GM18907 (cell line): ENCODE data around the gene KRTAP5-2.

Experiments
- ATAC-seq: cut with Tn5 transposase; IDR thresholded peaks from one replicate; pipeline ENCODE4 v1.9.1; 2021; ENCODE audit warnings: mild to moderate bottlenecking, moderate library complexity; ENCODE audit not compliant: unreplicated experiment

The KRTAP5-2 gene

DNA sequence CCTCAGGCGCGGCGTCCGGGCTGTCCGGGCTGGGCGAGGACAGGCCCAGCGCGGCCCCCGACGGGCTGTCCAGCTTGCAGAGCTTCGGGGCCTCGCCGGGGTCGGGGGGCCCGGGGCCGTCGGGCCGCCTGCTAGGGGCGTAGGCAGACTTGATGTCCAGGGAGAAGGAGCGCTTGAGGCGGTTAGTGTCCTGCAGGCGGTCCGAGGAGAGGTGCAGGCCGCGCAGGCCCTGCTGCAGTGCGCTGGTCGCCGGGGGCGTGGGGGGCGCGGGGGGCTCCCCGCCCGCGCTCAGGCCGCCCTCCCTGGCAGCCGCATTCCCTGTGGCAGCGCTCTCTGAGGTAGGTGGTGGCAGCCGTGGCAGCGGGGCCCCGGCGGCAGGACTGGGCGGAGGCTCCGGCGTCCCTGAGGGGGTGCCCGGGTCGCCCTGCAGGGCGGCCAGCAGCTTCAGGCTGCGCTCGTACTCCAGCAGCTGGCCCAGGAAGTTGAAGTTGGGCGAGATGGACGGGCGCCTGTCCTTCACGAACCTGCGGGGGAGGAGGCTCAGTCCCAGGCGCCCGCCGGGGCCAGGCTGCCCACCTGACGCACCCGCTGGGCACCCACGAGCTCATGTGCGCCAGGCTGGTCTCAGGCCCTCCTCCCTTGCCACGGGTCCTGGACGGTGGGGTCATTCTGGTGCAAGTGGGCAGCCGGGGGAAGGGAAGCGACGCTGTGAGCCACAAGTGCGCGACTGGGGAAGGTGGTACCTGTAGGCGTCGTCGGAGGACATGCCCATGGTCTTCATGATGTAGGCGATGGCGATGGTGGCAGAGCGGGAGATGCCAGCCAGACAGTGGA, 40.8 kb downstream of the KRTAP5-2 start:
- no peak for ATAC-seq

- no peak for ATAC-seq
These were observed 41.7 kb downstream of the KRTAP5-2 start for GRCh38 chr11:1556278-1556902.

- no peak for ATAC-seq
These were observed 42.4 kb downstream of the KRTAP5-2 start for GRCh38 chr11:1555713-1556153.

DNA sequence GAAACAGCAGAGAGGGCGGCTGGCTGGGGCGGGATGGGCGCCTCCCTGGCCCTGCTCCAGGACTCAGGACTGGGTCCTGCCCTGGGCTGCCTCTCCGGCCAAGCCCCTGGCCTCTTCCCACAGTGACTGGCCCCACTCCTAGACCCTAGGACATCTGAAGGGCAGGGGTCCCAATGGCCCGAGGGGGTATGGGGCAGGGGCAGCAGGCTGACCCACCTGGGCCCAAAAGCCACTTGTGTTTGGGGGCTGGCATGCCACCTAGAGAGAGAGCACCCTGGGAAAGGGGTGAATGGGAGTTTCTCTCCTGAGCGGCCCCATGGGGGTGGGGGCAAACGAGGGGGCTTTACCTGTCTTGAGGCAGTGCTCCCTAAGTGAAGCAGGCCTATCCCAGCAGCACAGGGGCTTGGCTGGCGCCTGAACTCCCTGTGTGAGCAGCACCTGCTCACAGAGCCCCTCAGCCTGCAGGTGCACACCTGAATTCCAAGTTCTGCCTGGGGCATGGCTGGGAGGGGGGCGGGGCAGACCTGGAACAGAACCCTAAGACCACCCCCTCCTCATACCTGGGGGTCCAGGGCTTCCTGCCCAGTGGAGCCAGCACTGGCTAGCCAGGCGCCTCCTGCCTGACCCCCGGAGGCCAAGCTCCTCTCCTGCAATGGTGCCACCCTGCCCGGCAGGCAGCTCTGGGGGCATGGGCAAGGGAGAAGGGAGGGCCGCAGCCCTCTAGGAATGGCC, 42.9 kb downstream of the KRTAP5-2 start:
- ATAC-seq, result no peak

DNA sequence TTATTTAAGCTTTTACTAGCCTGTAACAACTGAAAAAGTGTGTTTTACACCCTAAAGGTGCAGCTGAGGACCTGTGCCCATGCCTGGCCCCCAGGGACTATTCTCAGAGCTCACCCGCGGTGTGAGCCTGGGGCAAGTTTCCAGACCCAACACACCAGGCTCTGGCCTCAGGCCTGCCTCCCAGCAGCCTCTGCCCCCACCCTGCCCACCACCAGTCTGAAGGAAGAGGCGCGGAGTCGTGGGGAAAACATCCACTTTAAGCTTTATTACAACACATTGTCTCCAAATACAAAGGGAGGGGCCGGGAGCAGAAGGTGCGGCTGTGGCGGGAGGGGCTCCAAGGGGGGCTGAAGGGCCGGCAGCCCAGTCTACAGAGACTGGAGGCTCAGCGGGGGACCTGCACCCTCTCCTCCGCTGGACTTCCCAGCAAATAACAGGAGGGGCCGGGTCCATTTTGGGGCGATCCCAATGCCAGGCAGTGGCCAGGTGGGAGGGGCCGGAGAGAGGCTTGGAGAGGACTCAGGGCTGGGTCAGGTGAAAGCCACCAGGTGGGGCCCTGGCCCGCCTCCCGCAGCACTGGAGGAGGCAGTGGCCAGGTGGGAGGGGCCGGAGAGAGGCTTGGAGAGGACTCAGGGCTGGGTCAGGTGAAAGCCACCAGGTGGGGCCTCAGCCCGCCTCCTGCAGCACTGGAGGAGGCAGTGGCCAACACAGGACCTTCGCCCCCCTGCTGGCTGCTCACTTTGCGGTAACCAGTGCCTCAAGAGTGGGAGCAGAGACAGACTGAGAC, 44.1 kb downstream of the KRTAP5-2 start:
- ATAC-seq, result no peak

- no peak for ATAC-seq
These were observed 48.5 kb downstream of the KRTAP5-2 start for GRCh38 chr11:1549338-1550330.

DNA sequence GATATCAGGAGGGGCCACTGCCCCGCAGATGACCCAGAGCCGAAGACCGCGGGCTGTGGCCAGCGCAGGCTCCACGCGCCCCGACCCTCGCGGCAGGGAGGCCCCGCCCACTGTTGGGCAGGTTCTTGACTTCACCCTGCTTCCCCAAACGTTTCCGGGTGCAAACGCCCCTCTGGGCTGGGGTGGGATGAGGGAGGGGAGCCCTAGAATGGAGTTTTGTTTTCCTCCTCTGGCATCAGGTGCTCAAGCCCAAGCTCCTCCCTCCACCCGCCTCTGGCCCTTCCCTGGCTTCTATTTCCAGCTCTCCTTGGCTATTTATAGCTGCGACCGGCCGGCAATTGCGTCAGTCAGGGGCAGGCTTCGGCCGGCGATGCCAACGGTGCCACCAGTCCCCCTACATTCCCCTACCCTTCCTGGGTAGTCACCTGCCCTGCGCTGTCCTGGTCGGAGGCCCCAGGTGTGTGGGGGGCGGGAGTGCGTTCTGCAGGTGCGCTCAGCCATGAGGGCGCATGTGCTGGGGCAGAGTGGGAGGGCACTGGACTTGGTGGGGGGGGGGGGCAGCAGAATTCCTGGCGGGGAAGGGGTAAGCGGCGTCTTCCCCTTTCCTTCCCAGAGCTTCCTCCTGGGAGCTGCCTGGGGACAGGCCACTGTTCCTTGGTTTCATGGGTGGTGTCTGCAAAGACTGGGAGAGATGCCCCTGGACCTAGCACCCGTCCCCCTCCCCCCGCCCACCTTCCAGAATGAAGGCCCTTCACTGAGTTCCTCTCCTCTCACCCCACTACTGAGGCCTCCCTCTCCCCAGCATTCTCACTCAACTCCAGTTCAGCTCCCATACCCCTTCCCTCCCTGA, 49.6 kb downstream of the KRTAP5-2 start:
- no peak for ATAC-seq

DNA sequence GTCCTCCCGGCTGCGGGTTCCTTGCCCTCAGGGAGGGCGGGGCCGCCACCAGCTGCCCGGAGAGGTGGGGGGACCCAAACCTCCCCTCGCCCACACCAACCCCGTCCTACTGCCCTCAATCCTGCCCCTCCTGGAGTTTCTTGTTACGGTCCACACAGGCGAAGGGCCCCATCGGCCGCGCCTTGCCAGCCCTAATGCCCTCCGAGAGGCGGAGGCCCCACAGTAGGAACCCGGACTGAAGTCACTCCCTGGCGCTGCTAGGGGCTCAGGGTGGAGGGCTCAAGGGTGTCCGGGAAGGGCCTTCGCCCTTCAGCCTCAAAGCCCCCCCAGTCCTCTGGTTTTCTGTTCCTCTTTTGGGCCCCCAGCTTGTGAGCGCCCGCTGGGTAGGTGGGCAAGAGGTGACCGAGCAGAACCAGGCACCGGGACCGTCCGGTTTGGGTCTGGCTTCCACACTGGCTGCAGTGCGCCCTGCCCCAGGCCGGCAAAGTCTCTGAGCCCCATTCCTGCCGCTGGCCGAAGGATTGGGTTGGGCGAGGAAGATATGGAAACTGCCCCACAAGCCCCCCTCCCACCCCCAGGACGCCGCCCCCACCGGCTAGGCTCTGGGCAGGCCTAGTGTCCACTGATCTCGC, 50.5 kb downstream of the KRTAP5-2 start:
- no peak for ATAC-seq
